SK-N-SH treated with all-trans-retinoic acid at 6 μM for 48 hours (cell line): ENCODE data around the gene STXBP3.

ENCODE experiments used
- ARNTL ChIP-seq: fragments of 450-650 bp; formaldehyde crosslinking; IDR thresholded peaks from 2 replicates; pipeline ENCODE4 v1.5.0; 2020; ENCODE audit warnings: low read depth, mild to moderate bottlenecking, moderate library complexity, borderline replicate concordance
- CREB5 ChIP-seq: fragments of 250-450 bp; sonication (Bioruptor Pico); IDR thresholded peaks from 2 replicates; pipeline ENCODE4 v1.5.1; 2020; ENCODE audit warnings: low read depth, mild to moderate bottlenecking, moderate library complexity
- GLIS3 ChIP-seq: fragments of 250-450 bp; sonication (Bioruptor Pico); IDR thresholded peaks from 2 replicates; pipeline ENCODE4 v1.5.0; 2020; ENCODE audit warnings: mild to moderate bottlenecking, moderate library complexity
- OSR1 ChIP-seq: fragments of 250-450 bp; sonication (Bioruptor Pico); IDR thresholded peaks from 2 replicates; pipeline ENCODE4 v1.8.0; 2022; ENCODE audit warnings: moderate library complexity, mild to moderate bottlenecking, inconsistent platforms
- PATZ1 ChIP-seq: fragments of 250-450 bp; sonication (Bioruptor Pico); IDR thresholded peaks from 2 replicates; pipeline ENCODE4 v1.8.0; 2020; ENCODE audit warnings: mild to moderate bottlenecking, moderate library complexity, borderline replicate concordance
- TCF4 ChIP-seq: fragments of 250-450 bp; sonication (Bioruptor Pico); IDR thresholded peaks from 2 replicates; pipeline ENCODE4 v1.8.0; 2021; ENCODE audit warnings: mild to moderate bottlenecking, moderate library complexity, borderline replicate concordance
- TOX ChIP-seq: fragments of 250-450 bp; sonication (Bioruptor Pico); IDR thresholded peaks from 2 replicates; pipeline ENCODE4 v1.8.0; 2021; ENCODE audit warnings: mild to moderate bottlenecking, moderate library complexity, borderline replicate concordance

GRCh38 chr1:108785264-108785663 lies 38.8 kb downstream of the STXBP3 start:
- no peak for TF ChIP-seq ARNTL (CRISPR knock-in tag)
- no peak for TF ChIP-seq PATZ1 (CRISPR knock-in tag)
- no peak for TF ChIP-seq TOX
- no peak for TF ChIP-seq OSR1 (CRISPR knock-in tag)
- no peak for TF ChIP-seq GLIS3 (CRISPR knock-in tag)
- TF ChIP-seq TCF4 (CRISPR knock-in tag) = no peak
- TF ChIP-seq CREB5 = no peak
